Right atrium auricular region (tissue), 2 donors: Measurements from ENCODE around the gene PDE4D. TPM values are rescaled to one million over a fixed set of nuclear protein-coding genes. Genes with fewer than 3 reads are reported as not detected.

Experiments used
- DNase-seq: peaks from one replicate; pipeline ENCODE4 v3.0.0-alpha.2; 2019; ENCODE audit warnings: low spot score
- H3K27ac ChIP-seq, 2 donors: fragments of 200-600 bp; sonication (generic); 1 replicate in 1 of 2; 2 replicates in 1 of 2; pipeline ENCODE4 v1.5.1; 2016 to 2019
- H3K27me3 ChIP-seq, 2 donors: fragments of 200-600 bp; sonication (generic); one replicate each; pipeline versions ENCODE4 v1.5.1 to v1.6.0; 2017 to 2019
- H3K36me3 ChIP-seq: fragments of 200-600 bp; sonication (generic); one replicate; pipeline ENCODE4 v1.5.1; 2016
- H3K4me1 ChIP-seq, 2 donors: fragments of 200-600 bp; sonication (generic); one replicate each; pipeline versions ENCODE4 v1.5.1 to v1.6.0; 2017 to 2019
- H3K4me3 ChIP-seq, 2 donors: fragments of 200-600 bp; sonication (generic); 1 replicate in 1 of 2; 2 replicates in 1 of 2; pipeline ENCODE4 v1.5.1; 2017 to 2019; ENCODE audit warnings: mild to moderate bottlenecking in 1 of 2, moderate library complexity in 1 of 2
- H3K9me3 ChIP-seq, 2 donors: fragments of 200-600 bp; sonication (generic); one replicate each; pipeline ENCODE4 v1.5.1; 2019
- total RNA-seq, 2 donors: library from RNA; depleted of rRNA; stranded (reverse); fragments of >200 nt; gene quantifications; one replicate each; pipeline ENCODE4 v1.1.0, GENCODE V29; 2016
- TF ChIP-seq, protein P1 (sequence below), 2 donors: fragments of 200-600 bp; sonication (generic); IDR thresholded peaks; one replicate each; pipeline ENCODE4 v1.5.1; 2019; ENCODE audit warnings: antibody characterized with exemption in 2 of 2

The PDE4D gene
- total RNA-seq, 2 donors from 2014 or later, result 43.3 to 44.0 TPM

- Histone ChIP-seq H3K27ac (no peak overlapping the region), H3K4me1 (no peaks in the 10 kb centered on the region), H3K9me3 (no peaks in the 10 kb centered on the region), H3K27me3 (no peaks in the 10 kb centered on the region), H3K36me3 (no peaks in the 10 kb centered on the region), H3K4me3 (no peak overlapping the region)
- TF ChIP-seq, protein P1, sequence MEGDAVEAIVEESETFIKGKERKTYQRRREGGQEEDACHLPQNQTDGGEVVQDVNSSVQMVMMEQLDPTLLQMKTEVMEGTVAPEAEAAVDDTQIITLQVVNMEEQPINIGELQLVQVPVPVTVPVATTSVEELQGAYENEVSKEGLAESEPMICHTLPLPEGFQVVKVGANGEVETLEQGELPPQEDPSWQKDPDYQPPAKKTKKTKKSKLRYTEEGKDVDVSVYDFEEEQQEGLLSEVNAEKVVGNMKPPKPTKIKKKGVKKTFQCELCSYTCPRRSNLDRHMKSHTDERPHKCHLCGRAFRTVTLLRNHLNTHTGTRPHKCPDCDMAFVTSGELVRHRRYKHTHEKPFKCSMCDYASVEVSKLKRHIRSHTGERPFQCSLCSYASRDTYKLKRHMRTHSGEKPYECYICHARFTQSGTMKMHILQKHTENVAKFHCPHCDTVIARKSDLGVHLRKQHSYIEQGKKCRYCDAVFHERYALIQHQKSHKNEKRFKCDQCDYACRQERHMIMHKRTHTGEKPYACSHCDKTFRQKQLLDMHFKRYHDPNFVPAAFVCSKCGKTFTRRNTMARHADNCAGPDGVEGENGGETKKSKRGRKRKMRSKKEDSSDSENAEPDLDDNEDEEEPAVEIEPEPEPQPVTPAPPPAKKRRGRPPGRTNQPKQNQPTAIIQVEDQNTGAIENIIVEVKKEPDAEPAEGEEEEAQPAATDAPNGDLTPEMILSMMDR (IDR thresholded peaks at IDR 0.05), result no peak
- DNase-seq, result no peak
These were observed 359.8 kb downstream of the PDE4D start for GRCh38 chr5:59533730-59534108.

- Histone ChIP-seq H3K9me3 (no peaks in the 10 kb centered on the region), H3K4me1 (no peaks in the 10 kb centered on the region), H3K36me3 (no peaks in the 10 kb centered on the region), H3K27ac (no peak overlapping the region), H3K4me3 (no peak overlapping the region), H3K27me3 (no peaks in the 10 kb centered on the region)
- no peak for DNase-seq
- TF ChIP-seq, protein P1 (IDR thresholded peaks at IDR 0.05), result no peak
These were observed 360.4 kb downstream of the PDE4D start for GRCh38 chr5:59532979-59533729.

DNA sequence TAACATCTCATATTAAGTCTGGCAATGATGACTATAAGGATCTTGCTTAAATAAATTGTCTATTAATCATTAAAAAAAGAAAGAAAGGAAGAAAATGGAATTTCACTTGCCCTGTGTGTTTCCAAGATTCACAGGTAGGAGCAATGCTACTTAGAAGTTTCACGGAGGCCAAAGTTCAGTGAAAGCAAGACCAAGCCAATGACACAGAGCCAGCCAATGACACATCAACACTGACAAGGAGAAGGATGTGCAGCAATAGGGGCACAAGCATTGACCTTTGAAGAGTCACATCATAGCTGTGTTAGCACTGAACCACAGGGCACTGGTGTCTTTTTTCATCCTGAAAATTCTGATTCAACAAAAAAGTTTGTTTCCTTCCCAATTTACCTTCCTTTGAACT, 364.3 kb downstream of the PDE4D start:
- no peak for DNase-seq
- Histone ChIP-seq H3K4me1 (no peaks in the 10 kb centered on the region), H3K4me3 (no peak overlapping the region), H3K27ac (no peak overlapping the region), H3K36me3 (no peaks in the 10 kb centered on the region), H3K9me3 (no peaks in the 10 kb centered on the region), H3K27me3 (no peaks in the 10 kb centered on the region)
- TF ChIP-seq, protein P1 (IDR thresholded peaks at IDR 0.05), result no peak

DNA sequence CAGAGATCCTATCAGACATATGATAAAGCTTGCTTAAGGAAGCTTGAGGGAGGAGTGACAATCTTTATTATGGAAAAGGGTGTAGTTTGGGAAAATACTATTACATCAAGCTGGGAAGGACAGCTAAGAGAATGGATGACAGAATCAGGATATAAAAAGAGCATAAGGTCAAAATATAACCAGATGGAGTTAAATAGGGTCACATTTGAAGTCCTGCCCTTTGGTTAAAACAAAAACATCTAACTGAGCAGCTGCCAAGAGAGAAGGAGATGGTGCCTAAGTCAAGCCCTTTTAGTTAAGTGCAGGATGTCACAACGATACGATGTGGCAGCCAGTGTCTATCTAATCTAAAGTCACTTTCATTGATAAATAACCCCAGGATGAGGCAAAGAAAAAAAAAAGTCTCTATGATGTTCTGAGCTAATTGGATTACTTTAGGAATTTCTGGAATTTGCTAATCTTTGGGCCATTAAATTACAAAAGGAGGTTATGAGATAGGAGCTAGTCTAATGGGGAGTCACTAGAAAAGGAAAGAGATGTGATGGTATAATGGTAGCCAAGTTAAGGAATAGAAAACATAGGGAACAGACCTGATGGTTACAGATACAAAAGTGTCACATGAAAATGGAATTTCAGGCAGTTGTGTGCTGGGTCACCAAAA, 365.2 kb downstream of the PDE4D start:
- Histone ChIP-seq H3K27ac (no peak overlapping the region), H3K27me3 (no peaks in the 10 kb centered on the region), H3K4me3 (no peak overlapping the region), H3K4me1 (no peaks in the 10 kb centered on the region), H3K9me3 (no peaks in the 10 kb centered on the region), H3K36me3 (no peaks in the 10 kb centered on the region)
- no peak for DNase-seq
- TF ChIP-seq, protein P1 (IDR thresholded peaks at IDR 0.05), result no peak

GRCh38 chr5:59525957-59526356, 367.6 kb downstream of the PDE4D start:
- Histone ChIP-seq H3K4me1 (no peaks in the 10 kb centered on the region), H3K4me3 (no peak overlapping the region), H3K27ac (no peak overlapping the region), H3K36me3 (no peaks in the 10 kb centered on the region), H3K9me3 (no peaks in the 10 kb centered on the region), H3K27me3 (no peaks in the 10 kb centered on the region)
- TF ChIP-seq, protein P1 (IDR thresholded peaks at IDR 0.05), result no peak
- no peak for DNase-seq
